Measurements from ENCODE around the gene JAKMIP1.

GRCh38 chr4:6050551-6050950 is 149.8 kb downstream of the JAKMIP1 start:
- TF ChIP-seq HDGF (IDR thresholded peaks at IDR 0.05; ENCODE audit: borderline replicate concordance) (no peak), ZNF384 (IDR thresholded peaks at IDR 0.05) (no peak), L3MBTL2 (conservative IDR thresholded peaks at IDR 0.05) (no peak), BHLHE40 (IDR thresholded peaks at IDR 0.05; ENCODE audit: borderline replicate concordance) (no peak), NFRKB (IDR thresholded peaks at IDR 0.05) (no peak), SUZ12 (IDR thresholded peaks at IDR 0.05) (no peak), SP1 (IDR thresholded peaks at IDR 0.05) (no peak), CTBP1 (IDR thresholded peaks at IDR 0.05; ENCODE audit: borderline replicate concordance) (no peak), ELF4 (IDR thresholded peaks at IDR 0.05) (no peak)
